ENCODE measurements around the gene LRRC66.

DNA sequence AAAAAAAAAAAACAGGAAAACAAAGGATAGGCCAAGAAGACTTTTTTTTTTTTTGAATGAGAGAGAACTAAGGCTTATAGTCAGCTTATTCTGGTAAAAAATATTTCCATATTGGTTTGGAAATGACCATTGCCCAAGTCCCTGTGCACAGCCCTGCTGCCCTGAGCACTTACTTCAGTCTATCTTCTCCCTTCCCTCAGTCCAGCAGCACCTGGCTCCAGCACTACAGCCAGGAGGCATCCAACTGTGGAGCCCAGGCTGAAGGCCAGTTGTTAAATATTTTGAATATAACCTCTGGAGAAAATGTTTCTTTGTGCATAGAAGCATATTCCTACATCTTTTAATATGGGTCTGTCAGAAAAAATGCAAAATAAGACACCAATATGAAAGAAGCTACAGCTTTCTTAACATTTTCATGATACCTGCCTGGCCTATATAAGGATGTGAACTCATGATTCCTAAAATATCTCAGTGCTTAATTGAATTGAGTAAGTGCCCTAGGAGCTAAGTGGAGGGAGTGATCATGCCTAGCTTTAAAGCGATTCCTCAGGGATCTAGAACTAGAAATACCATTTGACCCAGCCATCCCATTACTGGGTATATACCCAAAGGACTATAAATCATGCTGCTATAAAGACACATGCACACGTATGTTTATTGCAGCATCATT, 14.4 kb downstream of the LRRC66 start:
- TF ChIP-seq, protein P1, sequence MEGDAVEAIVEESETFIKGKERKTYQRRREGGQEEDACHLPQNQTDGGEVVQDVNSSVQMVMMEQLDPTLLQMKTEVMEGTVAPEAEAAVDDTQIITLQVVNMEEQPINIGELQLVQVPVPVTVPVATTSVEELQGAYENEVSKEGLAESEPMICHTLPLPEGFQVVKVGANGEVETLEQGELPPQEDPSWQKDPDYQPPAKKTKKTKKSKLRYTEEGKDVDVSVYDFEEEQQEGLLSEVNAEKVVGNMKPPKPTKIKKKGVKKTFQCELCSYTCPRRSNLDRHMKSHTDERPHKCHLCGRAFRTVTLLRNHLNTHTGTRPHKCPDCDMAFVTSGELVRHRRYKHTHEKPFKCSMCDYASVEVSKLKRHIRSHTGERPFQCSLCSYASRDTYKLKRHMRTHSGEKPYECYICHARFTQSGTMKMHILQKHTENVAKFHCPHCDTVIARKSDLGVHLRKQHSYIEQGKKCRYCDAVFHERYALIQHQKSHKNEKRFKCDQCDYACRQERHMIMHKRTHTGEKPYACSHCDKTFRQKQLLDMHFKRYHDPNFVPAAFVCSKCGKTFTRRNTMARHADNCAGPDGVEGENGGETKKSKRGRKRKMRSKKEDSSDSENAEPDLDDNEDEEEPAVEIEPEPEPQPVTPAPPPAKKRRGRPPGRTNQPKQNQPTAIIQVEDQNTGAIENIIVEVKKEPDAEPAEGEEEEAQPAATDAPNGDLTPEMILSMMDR (IDR thresholded peaks at IDR 0.05), result no peak
- TF ChIP-seq EZH2phosphoT487 (IDR thresholded peaks at IDR 0.05), result no peak
- no peak for TF ChIP-seq EZH2 (IDR thresholded peaks at IDR 0.05)
